Fibroblast of mammary gland (primary cell): Measurements from ENCODE around the gene TEX52.
A peak's percentile ranks its signal among the peaks of the same experiment; 100 is the strongest.
"Not testable (repeated sequence)": the region's sequence is repeated elsewhere in the genome, so short reads cannot be mapped to it uniquely, and the experiment has no call there.

Experiments
- DNase-seq: peaks from one replicate; pipeline ENCODE4 v3.0.0-alpha.2; 2010; ENCODE audit warnings: low read depth
- H3K4me3 ChIP-seq: 2 replicates; pipeline ENCODE4 v1.5.1; 2011; ENCODE audit warnings: low read depth, mild to moderate bottlenecking, low read length, moderate library complexity; ENCODE audit not compliant: control insufficient read depth
- TF ChIP-seq, protein P1 (sequence below): conservative IDR thresholded peaks from 2 replicates; pipeline ENCODE4 v1.5.1; 2011; ENCODE audit warnings: low read depth, low read length, inconsistent platforms; ENCODE audit not compliant: control insufficient read depth, insufficient read depth

TEX52 gene

DNA sequence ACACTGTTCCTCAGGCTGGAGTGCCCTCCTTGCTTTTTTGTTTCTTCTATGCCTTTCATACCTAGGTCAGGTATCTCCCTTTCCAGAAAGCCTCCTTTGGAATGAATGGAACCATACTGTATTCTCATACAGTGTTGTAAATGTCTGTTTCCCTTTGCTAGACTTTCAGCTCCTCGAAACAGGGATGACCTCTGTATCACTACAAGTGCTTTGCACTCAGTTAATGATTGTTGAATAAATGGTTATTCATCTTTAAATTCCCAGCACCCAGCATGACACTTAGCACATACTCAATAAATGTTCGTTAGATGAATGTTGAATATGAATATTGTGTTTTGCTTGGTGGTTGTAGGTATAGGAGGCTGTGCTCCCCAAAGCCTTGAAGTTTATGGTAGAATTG, 28.0 kb upstream of the TEX52 start:
- no peak for DNase-seq
- H3K4me3 ChIP-seq: no peak overlapping the region
- TF ChIP-seq, protein P1, sequence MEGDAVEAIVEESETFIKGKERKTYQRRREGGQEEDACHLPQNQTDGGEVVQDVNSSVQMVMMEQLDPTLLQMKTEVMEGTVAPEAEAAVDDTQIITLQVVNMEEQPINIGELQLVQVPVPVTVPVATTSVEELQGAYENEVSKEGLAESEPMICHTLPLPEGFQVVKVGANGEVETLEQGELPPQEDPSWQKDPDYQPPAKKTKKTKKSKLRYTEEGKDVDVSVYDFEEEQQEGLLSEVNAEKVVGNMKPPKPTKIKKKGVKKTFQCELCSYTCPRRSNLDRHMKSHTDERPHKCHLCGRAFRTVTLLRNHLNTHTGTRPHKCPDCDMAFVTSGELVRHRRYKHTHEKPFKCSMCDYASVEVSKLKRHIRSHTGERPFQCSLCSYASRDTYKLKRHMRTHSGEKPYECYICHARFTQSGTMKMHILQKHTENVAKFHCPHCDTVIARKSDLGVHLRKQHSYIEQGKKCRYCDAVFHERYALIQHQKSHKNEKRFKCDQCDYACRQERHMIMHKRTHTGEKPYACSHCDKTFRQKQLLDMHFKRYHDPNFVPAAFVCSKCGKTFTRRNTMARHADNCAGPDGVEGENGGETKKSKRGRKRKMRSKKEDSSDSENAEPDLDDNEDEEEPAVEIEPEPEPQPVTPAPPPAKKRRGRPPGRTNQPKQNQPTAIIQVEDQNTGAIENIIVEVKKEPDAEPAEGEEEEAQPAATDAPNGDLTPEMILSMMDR: no peak

DNA sequence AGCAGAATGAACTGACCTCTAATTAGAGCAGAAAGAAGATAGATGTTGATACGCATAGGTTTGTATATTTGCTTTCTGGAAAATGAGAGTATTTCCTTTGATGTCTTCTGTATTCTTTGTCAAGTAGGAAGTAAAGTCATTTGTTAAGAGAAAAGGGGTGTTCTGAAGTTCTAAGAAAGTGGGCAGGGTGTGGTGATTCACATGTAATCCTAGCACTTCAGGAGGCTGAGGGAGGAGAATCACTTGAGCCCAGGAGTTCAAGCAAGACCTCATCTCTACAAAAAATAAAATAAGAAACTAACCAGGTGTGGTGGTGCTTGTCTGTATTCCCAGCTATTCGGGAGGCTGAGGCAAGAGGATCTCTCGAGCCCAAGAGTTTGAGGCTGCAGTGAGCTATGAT, 23.0 kb upstream of the TEX52 start:
- no peak for DNase-seq
- TF ChIP-seq, protein P1: no peak

DNA sequence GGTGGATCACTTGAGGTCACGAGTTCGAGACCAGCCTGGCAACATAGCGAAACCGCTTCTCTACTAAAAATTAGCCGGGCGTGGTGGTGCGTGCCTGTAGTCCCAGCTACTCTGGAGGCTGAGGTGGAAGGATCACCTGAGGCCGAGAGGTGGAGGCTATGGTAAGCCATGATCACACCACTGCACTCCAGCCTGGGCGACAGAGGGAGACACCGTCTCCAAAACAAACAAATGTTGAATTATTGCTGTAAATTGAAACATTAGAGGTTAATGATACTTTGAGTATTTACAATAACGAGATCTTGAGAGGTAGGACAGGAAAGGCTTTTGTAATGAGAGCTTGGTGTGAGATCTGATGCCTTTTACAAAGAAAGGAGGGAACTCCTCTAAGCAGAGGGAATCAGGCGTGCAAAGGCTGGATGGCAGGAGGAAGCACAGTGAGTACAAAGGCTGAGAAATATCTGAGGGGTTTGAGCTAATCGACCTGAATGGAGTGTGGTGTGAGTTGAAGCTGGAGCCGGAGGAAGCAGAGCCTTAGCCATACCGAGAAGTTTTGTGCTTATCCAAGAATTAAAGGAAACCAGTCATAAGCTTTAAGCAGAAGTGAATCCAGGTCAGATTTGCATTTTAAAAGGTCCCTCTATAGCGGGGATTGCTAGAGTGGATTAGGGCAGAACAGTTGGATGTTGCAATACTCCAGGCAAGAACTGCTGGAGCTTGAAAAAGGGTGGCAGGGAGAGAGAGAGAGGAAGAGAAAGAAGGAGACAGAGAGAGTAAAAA, 21.3 kb upstream of the TEX52 start:
- TF ChIP-seq, protein P1: no peak
- peak; percentile 40 for DNase-seq
- peak overlapping the region; percentile 92 for H3K4me3 ChIP-seq

More for the DNA sequence above, 23.0 kb upstream of the TEX52 start:
- no peak overlapping the region for H3K4me3 ChIP-seq

DNA sequence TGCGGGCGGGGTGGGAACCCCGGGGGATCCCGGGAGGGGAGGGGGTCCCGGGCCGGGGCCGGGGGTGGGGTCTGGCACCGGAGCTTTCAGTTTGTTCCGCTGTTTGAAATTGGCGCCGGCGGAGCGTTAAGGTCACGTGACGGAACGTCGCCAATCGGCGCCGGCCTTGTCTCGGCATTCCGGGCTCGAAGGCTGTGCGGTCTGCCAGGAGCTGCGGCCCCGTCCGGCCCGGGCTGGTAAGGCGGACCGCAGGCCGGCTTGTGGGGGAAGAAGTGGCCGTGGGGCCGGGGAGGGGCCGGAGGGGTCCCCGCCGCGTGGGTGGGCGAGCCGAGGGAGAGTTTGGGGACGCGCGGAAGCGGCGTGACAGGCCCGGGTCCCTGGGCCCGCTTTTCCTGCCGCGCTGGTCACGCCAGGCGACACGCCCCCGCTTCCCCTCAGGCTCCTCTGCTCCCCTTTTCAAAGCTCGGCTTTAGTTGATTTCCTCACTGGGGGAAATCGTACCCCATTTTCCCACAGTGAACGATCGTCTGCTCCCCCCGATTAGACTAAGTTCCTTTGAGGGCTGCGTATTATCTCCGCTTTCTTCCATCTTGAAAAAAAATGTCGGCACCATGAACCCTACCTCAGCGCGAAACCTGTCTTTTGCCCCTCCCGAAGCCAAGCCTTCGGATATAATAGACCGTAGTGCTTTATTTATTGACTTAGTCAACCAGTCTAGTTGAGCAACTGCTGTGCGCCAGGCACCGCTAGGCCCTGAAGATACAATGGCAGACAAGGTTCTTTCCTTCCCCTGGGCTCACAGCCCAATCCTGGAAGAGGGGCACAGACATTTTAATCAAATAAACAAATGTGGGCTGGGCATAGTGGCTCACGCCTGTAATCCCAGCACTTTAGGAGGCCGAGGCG, 20.5 kb upstream of the TEX52 start, which contains the start of the genes FOXM1 and RHNO1:
TSS of gene FOXM1 (minus strand) at position 128 of the 906 bp plus-strand sequence. CDS start 2,696 bp downstream, outside the sequence.
TSS of gene RHNO1 (plus strand) at position 177 of the 906 bp plus-strand sequence. CDS start 8,144 bp downstream, outside the sequence.
- DNase-seq: peak; percentile 85
- TF ChIP-seq, protein P1: no peak
- peak within 1 kb of the TSS; percentile 92 for H3K4me3 ChIP-seq

DNA sequence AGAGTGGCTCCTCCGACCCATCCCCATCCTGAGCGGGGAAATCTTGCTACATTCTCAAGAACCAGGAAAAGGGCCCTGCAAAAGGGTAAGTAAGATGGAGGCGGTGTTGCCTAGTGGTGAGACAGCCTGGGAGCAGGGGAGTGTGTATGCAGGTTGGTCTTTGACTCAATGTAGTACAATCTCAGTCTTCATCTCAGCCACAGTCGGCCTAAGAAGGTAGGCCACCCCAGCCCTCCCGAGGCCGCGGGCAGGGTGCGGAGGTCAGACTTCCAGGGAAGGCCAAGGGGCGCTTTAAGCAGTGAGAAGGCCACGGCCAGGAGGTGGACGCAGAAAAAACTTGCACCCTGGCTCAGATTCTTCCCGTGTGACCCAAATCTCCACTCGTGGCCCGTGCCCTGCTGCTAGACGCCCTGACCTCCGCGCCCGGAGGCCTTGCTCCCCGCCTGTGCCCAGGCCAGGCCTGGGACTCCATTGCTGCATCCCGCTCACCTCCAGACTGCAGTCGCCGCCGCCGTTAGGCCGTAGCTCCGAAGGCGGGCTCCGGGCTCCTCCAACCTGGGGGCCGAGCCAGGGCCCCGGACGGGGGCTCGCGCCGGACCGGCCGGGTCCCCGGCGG, 19.7 kb upstream of the TEX52 start:
- peak; percentile 21 for DNase-seq
- H3K4me3 ChIP-seq: peak overlapping the region; percentile 92
- TF ChIP-seq, protein P1: no peak

DNA sequence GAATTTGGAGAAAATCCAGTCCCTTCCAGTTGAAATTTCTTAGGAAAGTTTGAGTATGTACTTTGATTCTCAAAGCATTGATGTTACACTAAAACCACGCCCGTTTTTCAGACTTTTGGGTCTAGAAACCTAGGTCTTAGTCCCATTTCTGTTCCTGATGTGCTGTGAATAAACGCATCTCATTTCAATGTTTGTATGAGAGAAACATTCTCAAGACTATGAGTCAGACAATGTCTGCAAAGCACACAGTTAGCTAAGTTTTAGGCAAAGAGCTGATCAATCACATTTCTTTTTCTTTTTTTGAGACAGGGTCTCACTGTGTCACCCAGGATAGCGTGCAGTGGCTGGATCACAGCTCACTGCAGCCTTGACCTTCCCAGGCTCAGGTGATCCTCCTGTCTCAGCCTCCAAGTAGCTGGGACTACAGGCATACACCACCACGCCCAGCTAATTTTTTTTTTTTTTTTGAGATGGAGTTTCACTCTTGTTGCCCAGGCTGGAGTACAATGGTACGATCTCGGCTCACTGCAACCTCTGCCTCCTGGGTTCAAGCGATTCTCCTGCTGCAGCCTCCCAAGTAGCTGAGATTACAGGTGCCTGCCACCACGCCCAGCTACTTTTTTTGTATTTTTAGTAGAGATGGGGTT, 12.3 kb upstream of the TEX52 start:
- H3K4me3 ChIP-seq: not testable (repeated sequence)
- peak; percentile 23 for DNase-seq
